Kidney tubule cell (primary cell): Measurements from ENCODE around the gene AATF.

Experiments used
- DNase-seq: peaks from one replicate; pipeline ENCODE4 v3.0.0-alpha.2; 2018; ENCODE audit warnings: low spot score

Gene AATF

GRCh38 chr17:36948717-36949460, at the start of gene AATF:
AATF (plus strand) TSS chr17:36948954; CDS start chr17:36949126, 172 bp downstream.
- peak; percentile 97 for DNase-seq

GRCh38 chr17:36899250-36900159, 49.2 kb upstream of the AATF start:
- peak; percentile 58 for DNase-seq

GRCh38 chr17:36900160-36900512, 48.6 kb upstream of the AATF start:
- DNase-seq, result no peak

- peak; percentile 99 for DNase-seq
These were observed 47.2 kb upstream of the AATF start for GRCh38 chr17:36901506-36901905.

- no peak for DNase-seq
These were observed 41.3 kb upstream of the AATF start for GRCh38 chr17:36907407-36907806.

GRCh38 chr17:36910513-36910912, 38.2 kb upstream of the AATF start:
- DNase-seq, result no peak

GRCh38 chr17:36911001-36911400, 37.8 kb upstream of the AATF start:
- peak; percentile 62 for DNase-seq

- no peak for DNase-seq
These were observed 35.6 kb upstream of the AATF start for GRCh38 chr17:36913132-36913531.

- peak; percentile 81 for DNase-seq
These were observed 30.5 kb upstream of the AATF start for GRCh38 chr17:36918211-36918691.

- DNase-seq, result no peak
These were observed 29.3 kb upstream of the AATF start for GRCh38 chr17:36919407-36919968.

GRCh38 chr17:36920032-36921005, 28.4 kb upstream of the AATF start:
- peak; percentile 93 for DNase-seq

GRCh38 chr17:36921095-36921851, 27.5 kb upstream of the AATF start:
- peak; percentile 99 for DNase-seq

GRCh38 chr17:36922175-36922574, 26.6 kb upstream of the AATF start:
- DNase-seq, result no peak

- no peak for DNase-seq
These were observed 24.9 kb upstream of the AATF start for GRCh38 chr17:36923814-36924221.

- DNase-seq, result no peak
These were observed 22.5 kb upstream of the AATF start for GRCh38 chr17:36926226-36926625.

- no peak for DNase-seq
These were observed 22.1 kb upstream of the AATF start for GRCh38 chr17:36926701-36927100.

- no peak for DNase-seq
These were observed 20.0 kb upstream of the AATF start for GRCh38 chr17:36928471-36929345.

GRCh38 chr17:36929851-36930582, 18.7 kb upstream of the AATF start:
- DNase-seq, result no peak

GRCh38 chr17:36930583-36930900, 18.2 kb upstream of the AATF start:
- no peak for DNase-seq
